GM19099 (cell line): ENCODE measurements around the gene DOCK2.

Experiments used
- POLR2A ChIP-seq: IDR thresholded peaks from 3 replicates; pipeline ENCODE4 v1.6.1; 2011; ENCODE audit warnings: low read depth; ENCODE audit not compliant: insufficient read length; ENCODE audit errors: extremely low read depth

Gene DOCK2

GRCh38 chr5:169656125-169656901, 19.2 kb downstream of the DOCK2 start:
- no peak for TF ChIP-seq POLR2A

- TF ChIP-seq POLR2A = no peak
These were observed 20.1 kb downstream of the DOCK2 start for GRCh38 chr5:169657127-169657526.

- TF ChIP-seq POLR2A = no peak
These were observed 26.5 kb downstream of the DOCK2 start for GRCh38 chr5:169663537-169663936.

GRCh38 chr5:169666365-169666764, 29.3 kb downstream of the DOCK2 start:
- TF ChIP-seq POLR2A = no peak

GRCh38 chr5:169667896-169668674, 31.0 kb downstream of the DOCK2 start:
- TF ChIP-seq POLR2A = no peak

GRCh38 chr5:169668732-169669131, 31.7 kb downstream of the DOCK2 start:
- no peak for TF ChIP-seq POLR2A

GRCh38 chr5:169670769-169671525, 33.9 kb downstream of the DOCK2 start:
- TF ChIP-seq POLR2A = no peak

- TF ChIP-seq POLR2A = no peak
These were observed 45.0 kb downstream of the DOCK2 start for GRCh38 chr5:169682026-169682425.

- TF ChIP-seq POLR2A = no peak
These were observed 49.1 kb downstream of the DOCK2 start for GRCh38 chr5:169686137-169686536.

GRCh38 chr5:169688106-169688505, 51.0 kb downstream of the DOCK2 start:
- TF ChIP-seq POLR2A = no peak

GRCh38 chr5:169691471-169691870, 54.4 kb downstream of the DOCK2 start:
- TF ChIP-seq POLR2A = no peak

GRCh38 chr5:169694091-169694625, 57.1 kb downstream of the DOCK2 start:
- no peak for TF ChIP-seq POLR2A

- TF ChIP-seq POLR2A = no peak
These were observed 58.0 kb downstream of the DOCK2 start for GRCh38 chr5:169695025-169695625.

- no peak for TF ChIP-seq POLR2A
These were observed 58.9 kb downstream of the DOCK2 start for GRCh38 chr5:169695919-169696490.
